Neural cell (in vitro differentiated cells): ENCODE measurements around the gene SZT2. TPM values are rescaled to one million over a fixed set of nuclear protein-coding genes. Genes with fewer than 3 reads are reported as not detected.
A peak's percentile ranks its signal among the peaks of the same experiment; 100 is the strongest.
"Not testable (repeated sequence)": the region's sequence is repeated elsewhere in the genome, so short reads cannot be mapped to it uniquely, and the experiment has no call there.

Source experiments
- H2AFZ ChIP-seq: fragments of 200-600, 300-800 bp; sonication (generic), shearing (Covaris generic); 2 replicates; pipeline ENCODE4 v1.6.0; 2014; ENCODE audit warnings: low read depth, mild to moderate bottlenecking, antibody characterized with exemption, low read length, moderate library complexity
- H3F3A ChIP-seq: fragments of 200-600 bp; shearing (Covaris generic); 2 replicates; pipeline ENCODE4 v1.6.1; 2016; ENCODE audit warnings: mild to moderate bottlenecking, moderate library complexity, mixed read lengths, antibody characterized with exemption, low read length; ENCODE audit not compliant: insufficient read depth, poor library complexity, severe bottlenecking
- H3K27ac ChIP-seq: fragments of 200-600, 300-800 bp; sonication (generic), shearing (Covaris generic); 2 replicates; pipeline ENCODE4 v1.5.1; 2014; ENCODE audit warnings: mild to moderate bottlenecking, low read length, moderate library complexity
- H3K27me3 ChIP-seq: fragments of 300-800, 200-600 bp; sonication (generic), shearing (Covaris generic); 2 replicates; pipeline ENCODE4 v1.6.0; 2014; ENCODE audit warnings: mild to moderate bottlenecking, low read depth, low read length, moderate library complexity; ENCODE audit not compliant: insufficient read depth
- H3K36me3 ChIP-seq: fragments of 300-800, 200-600 bp; sonication (generic), shearing (Covaris generic); 2 replicates; pipeline ENCODE4 v1.5.1; 2014; ENCODE audit warnings: mild to moderate bottlenecking, antibody characterized with exemption, low read length, moderate library complexity; ENCODE audit not compliant: insufficient read depth
- H3K4me2 ChIP-seq: fragments of 300-800, 200-600 bp; sonication (generic), shearing (Covaris generic); 2 replicates; pipeline ENCODE4 v1.6.0; 2014; ENCODE audit warnings: mild to moderate bottlenecking, low read length
- H3K4me3 ChIP-seq: fragments of 300-800, 200-600 bp; sonication (generic), shearing (Covaris generic); 2 replicates; pipeline ENCODE4 v1.5.1; 2014; ENCODE audit warnings: mild to moderate bottlenecking, low read length, moderate library complexity
- H3K79me2 ChIP-seq: fragments of 200-600 bp; shearing (Covaris generic); replicated peaks from 2 replicates; pipeline ENCODE4 v1.6.0; 2014; ENCODE audit warnings: mild to moderate bottlenecking, low read length, moderate library complexity; ENCODE audit not compliant: insufficient read depth
- H3K9ac ChIP-seq: fragments of 300-800, 200-600 bp; sonication (generic), shearing (Covaris generic); 2 replicates; pipeline ENCODE4 v1.6.1; 2016; ENCODE audit warnings: mild to moderate bottlenecking, low read length, mixed read lengths
- H3K9me2 ChIP-seq: fragments of 200-600 bp; shearing (Covaris generic); 2 replicates; pipeline ENCODE4 v1.6.1; 2016; ENCODE audit warnings: mild to moderate bottlenecking, low read length, mixed read lengths; ENCODE audit not compliant: insufficient read depth
- H3K9me3 ChIP-seq: fragments of 200-600, 300-800 bp; sonication (generic), shearing (Covaris generic); 2 replicates; pipeline ENCODE4 v1.6.1; 2016; ENCODE audit warnings: mild to moderate bottlenecking, mixed run types, low read length, moderate library complexity, mixed read lengths
- H4K20me1 ChIP-seq: fragments of 200-600 bp; shearing (Covaris generic); 2 replicates; pipeline ENCODE4 v1.6.1; 2016; ENCODE audit warnings: mild to moderate bottlenecking, mixed run types; ENCODE audit not compliant: insufficient read depth
- CTCF ChIP-seq: fragments of 450-650 bp; IDR thresholded peaks from 2 replicates; pipeline ENCODE4 v1.5.1; 2014; ENCODE audit warnings: antibody characterized with exemption, mild to moderate bottlenecking, moderate library complexity; ENCODE audit not compliant: poor library complexity, severe bottlenecking
- EP300 ChIP-seq: fragments of 450-650 bp; conservative IDR thresholded peaks from 2 replicates; pipeline ENCODE4 v1.6.1; 2014; ENCODE audit warnings: antibody characterized with exemption, mild to moderate bottlenecking, moderate library complexity; ENCODE audit not compliant: poor library complexity, severe bottlenecking
- EZH2 ChIP-seq: fragments of 200-600, 300-800 bp; shearing (Covaris generic), sonication (generic); IDR thresholded peaks from 2 replicates; pipeline ENCODE4 v1.6.1; 2014; ENCODE audit warnings: antibody characterized with exemption, low read length, borderline replicate concordance, mild to moderate bottlenecking; ENCODE audit not compliant: insufficient read depth, poor library complexity, severe bottlenecking
- MXI1 ChIP-seq: fragments of 450-650 bp; conservative IDR thresholded peaks from 2 replicates; pipeline ENCODE4 v1.6.1; 2014; ENCODE audit warnings: antibody characterized with exemption, mild to moderate bottlenecking; ENCODE audit not compliant: poor library complexity, severe bottlenecking
- POLR2AphosphoS5 ChIP-seq: IDR thresholded peaks from 2 replicates; pipeline ENCODE4 v1.6.1; 2012
- RAD21 ChIP-seq: fragments of 450-650 bp; conservative IDR thresholded peaks from 2 replicates; pipeline ENCODE4 v1.6.1; 2014; ENCODE audit warnings: antibody characterized with exemption, mild to moderate bottlenecking, moderate library complexity
- REST ChIP-seq: IDR thresholded peaks from 2 replicates; pipeline ENCODE4 v1.6.1; 2012; ENCODE audit warnings: borderline replicate concordance
- SMC3 ChIP-seq: fragments of 450-650 bp; conservative IDR thresholded peaks from 2 replicates; pipeline ENCODE4 v1.6.1; 2014; ENCODE audit warnings: antibody characterized with exemption, mild to moderate bottlenecking, moderate library complexity; ENCODE audit not compliant: poor library complexity
- TAF1 ChIP-seq: IDR thresholded peaks from 2 replicates; pipeline ENCODE4 v1.6.1; 2012; ENCODE audit warnings: low read depth
- polyA plus RNA-seq: library from polyadenylated mRNA; depleted of rRNA; stranded (reverse); fragments of >200 nt; gene quantifications from 2 replicates; pipeline ENCODE4 v1.2.3, GENCODE V29; 2014

The SZT2 gene
- polyA plus RNA-seq, 1 donor from 2014 or later: 6.6 TPM

- no peaks in the 10 kb centered on the region for H3F3A ChIP-seq
- peak overlapping the region; percentile 9 for H3K27ac ChIP-seq
- peaks cover 3% of the 10 kb centered on the region for H3K79me2 ChIP-seq
- H3K9me2 ChIP-seq: no peaks in the 10 kb centered on the region
- H4K20me1 ChIP-seq: no peaks in the 10 kb centered on the region
- no peaks in the 10 kb centered on the region for H3K36me3 ChIP-seq
- H3K27me3 ChIP-seq: no peaks in the 10 kb centered on the region
- no peak overlapping the region for H3K4me2 ChIP-seq
- H3K4me3 ChIP-seq: peak overlapping the region; percentile 61
- TF ChIP-seq CTCF (no peak), SMC3 (no peak), REST (no peak), TAF1 (no peak), EZH2 (no peak), POLR2AphosphoS5 (no peak), RAD21 (no peak), MXI1 (no peak), EP300 (no peak)
- H3K9ac ChIP-seq: peak overlapping the region; percentile 51
- no peaks in the 10 kb centered on the region for H3K9me3 ChIP-seq
- no peak overlapping the region for H2AFZ ChIP-seq
These were observed 21.1 kb upstream of the SZT2 start for GRCh38 chr1:43368646-43369020.

- not testable (repeated sequence) for H3K9ac ChIP-seq, H2AFZ ChIP-seq, H3K4me3 ChIP-seq, H3K27me3 ChIP-seq, H3K79me2 ChIP-seq, H4K20me1 ChIP-seq, H3K27ac ChIP-seq, H3K9me2 ChIP-seq, H3K4me2 ChIP-seq, H3F3A ChIP-seq, H3K36me3 ChIP-seq, H3K9me3 ChIP-seq
These were observed 19.9 kb upstream of the SZT2 start for GRCh38 chr1:43369779-43370178.

GRCh38 chr1:43370564-43370963 lies 19.1 kb upstream of the SZT2 start:
- Histone ChIP-seq H3K4me3 (no peak overlapping the region), H4K20me1 (no peaks in the 10 kb centered on the region), H3K4me2 (no peak overlapping the region), H3K36me3 (no peaks in the 10 kb centered on the region), H3F3A (no peaks in the 10 kb centered on the region), H3K9me2 (no peaks in the 10 kb centered on the region), H3K27me3 (no peaks in the 10 kb centered on the region), H3K27ac (no peak overlapping the region), H3K9me3 (no peaks in the 10 kb centered on the region), H3K9ac (no peak overlapping the region), H3K79me2 (peaks cover 3% of the 10 kb centered on the region), H2AFZ (no peak overlapping the region)
- TF ChIP-seq RAD21 (no peak), POLR2AphosphoS5 (no peak)
